Gastroesophageal sphincter (tissue), 3 donors: Measurements from ENCODE around the gene FAM8A1.

Source experiments
- CTCF ChIP-seq, 4 experiments: fragments of 200-600 bp in 2 of 4; fragments of 450-650 bp in 2 of 4; sonication (generic) in 1 of 4; IDR thresholded peaks; one replicate each; pipeline ENCODE4 v1.5.1; 2017 to 2019; ENCODE audit warnings: antibody characterized with exemption in 4 of 4, mild to moderate bottlenecking in 2 of 4, moderate library complexity in 2 of 4
- POLR2A ChIP-seq, 2 donors: fragments of 450-650 bp; IDR thresholded peaks; one replicate each; pipeline ENCODE4 v1.6.1; 2017; ENCODE audit warnings: antibody characterized with exemption in 2 of 2, mild to moderate bottlenecking in 2 of 2, moderate library complexity in 1 of 2
- POLR2AphosphoS5 ChIP-seq: sonication (generic); formaldehyde crosslinking; IDR thresholded peaks from one replicate; pipeline ENCODE4 v1.6.1; 2017; ENCODE audit warnings: antibody characterized with exemption

- no peak for TF ChIP-seq POLR2A (IDR thresholded peaks at IDR 0.05)
- no peak for TF ChIP-seq CTCF (IDR thresholded peaks at IDR 0.05)
- TF ChIP-seq POLR2AphosphoS5, result no peak
Observed at GRCh38 chr6:17589406-17590096, 10.6 kb upstream of the FAM8A1 start.
